IPS DF 6.9 (cell line): ENCODE measurements around the gene TGFB2.

Experiments
- DNase-seq: peaks from one replicate; pipeline ENCODE4 v3.0.0-alpha.2; 2013; ENCODE audit warnings: low read depth, low spot score
- H3K27ac ChIP-seq: one replicate; pipeline ENCODE4 v1.5.1; 2013; ENCODE audit warnings: low read length, control low read depth
- H3K27me3 ChIP-seq: 2 replicates; pipeline ENCODE4 v1.6.1; 2013; ENCODE audit warnings: mild to moderate bottlenecking, low read length; ENCODE audit not compliant: control insufficient read depth, insufficient read depth
- H3K36me3 ChIP-seq: 2 replicates; pipeline ENCODE4 v1.6.1; 2013; ENCODE audit warnings: low read length; ENCODE audit not compliant: control insufficient read depth, insufficient read depth
- H3K4me1 ChIP-seq: 2 replicates; pipeline ENCODE4 v1.6.1; 2013; ENCODE audit warnings: low read length; ENCODE audit not compliant: control insufficient read depth, insufficient read depth
- H3K4me3 ChIP-seq: 2 replicates; pipeline ENCODE4 v1.5.1; 2013; ENCODE audit warnings: mild to moderate bottlenecking, low read length
- H3K9me3 ChIP-seq: 2 replicates; pipeline ENCODE4 v1.6.1; 2013; ENCODE audit warnings: low read length, inconsistent platforms; ENCODE audit not compliant: control insufficient read depth, insufficient read depth
- WGBS: extraction: QIAGEN DNeasy Blood & Tissue Kit; methylation state at CpG from one replicate; pipeline ENCODE4 v1.1.7; 2013; ENCODE audit warnings: mixed read lengths, missing lambda C conversion rate; ENCODE audit not compliant: insufficient read length, insufficient coverage; 5-methylcytosine and 5-hydroxymethylcytosine counted together

The TGFB2 gene

DNA sequence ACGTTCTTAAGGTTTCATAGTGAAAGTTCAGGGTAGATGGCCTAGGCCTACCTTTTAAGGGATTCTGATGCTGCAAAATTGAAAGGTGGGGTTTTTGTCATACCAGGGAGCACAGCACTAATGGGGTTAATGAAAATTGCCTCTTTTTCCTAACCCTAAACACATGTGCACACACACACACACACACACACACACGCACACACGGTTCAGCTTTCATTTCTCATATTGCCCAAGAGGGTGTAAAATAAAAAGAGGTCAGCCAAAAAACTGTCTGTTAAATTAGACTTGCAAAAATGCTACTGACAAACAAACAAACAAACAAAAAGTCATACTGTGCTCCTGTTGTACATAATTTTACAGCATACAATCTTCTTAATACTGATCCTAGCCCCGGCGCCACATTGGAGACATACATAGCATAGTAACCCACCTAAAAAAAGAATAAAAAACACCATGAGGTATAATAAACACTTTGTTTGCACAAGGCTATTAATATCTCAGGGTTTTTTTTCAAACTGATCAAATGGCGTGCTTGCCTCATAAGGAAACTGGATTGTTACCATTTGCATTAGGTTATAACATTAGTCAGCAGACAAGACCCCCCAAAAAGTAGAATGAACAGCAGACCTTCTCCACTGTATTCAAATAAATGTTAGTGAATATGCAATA lies 69.1 kb downstream of the TGFB2 start:
- Histone ChIP-seq H3K4me1 (no peaks in the 10 kb centered on the region), H3K27ac (no peak overlapping the region), H3K27me3 (no peaks in the 10 kb centered on the region), H3K9me3 (no peaks in the 10 kb centered on the region), H3K4me3 (no peak overlapping the region), H3K36me3 (no peaks in the 10 kb centered on the region)
- WGBS, result no CpG with 5 or more reads among the region's 6 CpGs
- no peak for DNase-seq

- no peak overlapping the region for H3K27ac ChIP-seq
- H3K27me3 ChIP-seq, result no peaks in the 10 kb centered on the region
- no peaks in the 10 kb centered on the region for H3K9me3 ChIP-seq
- WGBS, result no CpG with 5 or more reads among the region's 1 CpG
- DNase-seq, result no peak
- H3K4me3 ChIP-seq, result no peak overlapping the region
- no peaks in the 10 kb centered on the region for H3K36me3 ChIP-seq
- H3K4me1 ChIP-seq, result no peaks in the 10 kb centered on the region
Observed at GRCh38 chr1:218415726-218416125, 70.6 kb downstream of the TGFB2 start.

DNA sequence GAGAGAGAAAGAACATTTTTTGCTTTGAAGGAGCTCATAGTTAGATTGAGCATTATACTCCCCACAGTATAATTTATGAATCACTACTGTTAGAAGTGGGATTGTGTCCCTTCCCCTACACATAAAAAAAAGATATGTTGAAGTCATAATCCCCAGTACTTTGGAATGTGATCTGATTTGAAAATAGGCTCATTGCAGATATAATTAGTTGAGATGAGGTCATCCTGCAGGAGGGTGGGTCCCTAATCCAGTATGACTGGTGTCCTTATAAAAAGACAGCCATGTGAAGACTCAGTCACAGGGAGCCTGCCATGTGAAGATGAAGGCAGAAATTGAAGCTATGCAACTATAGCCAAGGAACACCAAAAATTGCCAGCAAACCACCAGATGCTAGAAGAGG lies 76.4 kb downstream of the TGFB2 start:
- no peak overlapping the region for H3K27ac ChIP-seq
- no peak for DNase-seq

GRCh38 chr1:218424502-218424901 lies 79.4 kb downstream of the TGFB2 start:
- Histone ChIP-seq H3K4me1 (no peaks in the 10 kb centered on the region), H3K27me3 (no peaks in the 10 kb centered on the region), H3K4me3 (no peak overlapping the region), H3K9me3 (no peaks in the 10 kb centered on the region), H3K27ac (no peak overlapping the region), H3K36me3 (no peaks in the 10 kb centered on the region)
- no peak for DNase-seq

More for the DNA sequence above, 76.4 kb downstream of the TGFB2 start:
- no peaks in the 10 kb centered on the region for H3K36me3 ChIP-seq
- no peaks in the 10 kb centered on the region for H3K27me3 ChIP-seq
- no peaks in the 10 kb centered on the region for H3K9me3 ChIP-seq
- H3K4me3 ChIP-seq, result no peak overlapping the region
- no peaks in the 10 kb centered on the region for H3K4me1 ChIP-seq

GRCh38 chr1:218425647-218426342 lies 80.7 kb downstream of the TGFB2 start:
- H3K27me3 ChIP-seq, result no peaks in the 10 kb centered on the region
- H3K4me3 ChIP-seq, result no peak overlapping the region
- no peaks in the 10 kb centered on the region for H3K4me1 ChIP-seq
- no peaks in the 10 kb centered on the region for H3K36me3 ChIP-seq
- no CpG with 5 or more reads among the region's 5 CpGs for WGBS
- DNase-seq, result no peak
- no peak overlapping the region for H3K27ac ChIP-seq
- no peaks in the 10 kb centered on the region for H3K9me3 ChIP-seq

- H3K27me3 ChIP-seq, result no peaks in the 10 kb centered on the region
- H3K4me3 ChIP-seq, result no peak overlapping the region
- H3K27ac ChIP-seq, result no peak overlapping the region
- H3K36me3 ChIP-seq, result no peaks in the 10 kb centered on the region
- H3K9me3 ChIP-seq, result no peaks in the 10 kb centered on the region
- H3K4me1 ChIP-seq, result no peaks in the 10 kb centered on the region
- no CpG with 5 or more reads among the region's 1 CpG for WGBS
- no peak for DNase-seq
Observed at GRCh38 chr1:218426343-218426657, 81.2 kb downstream of the TGFB2 start.

GRCh38 chr1:218429301-218429700 lies 84.2 kb downstream of the TGFB2 start:
- DNase-seq, result no peak
- Histone ChIP-seq H3K4me3 (no peak overlapping the region), H3K9me3 (no peaks in the 10 kb centered on the region), H3K4me1 (no peaks in the 10 kb centered on the region), H3K27me3 (no peaks in the 10 kb centered on the region), H3K36me3 (no peaks in the 10 kb centered on the region), H3K27ac (no peak overlapping the region)

DNA sequence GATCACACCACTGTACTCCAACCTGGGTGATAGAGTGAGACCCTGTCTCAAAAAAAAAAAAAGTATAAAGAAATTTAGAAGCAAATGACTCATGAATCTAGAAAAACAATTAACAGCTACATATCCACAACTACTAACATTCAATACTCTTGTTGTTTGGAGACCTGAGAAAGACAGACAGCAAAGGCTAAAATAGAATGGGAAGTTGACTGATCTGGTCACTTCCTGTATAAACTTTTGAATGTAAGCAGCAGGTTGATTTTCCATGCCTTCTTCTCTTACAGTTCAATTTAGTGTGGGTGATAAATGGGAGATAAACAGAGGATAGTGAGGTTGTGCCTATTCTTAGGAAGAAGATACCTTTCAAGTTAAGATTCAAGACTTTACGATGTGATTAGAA lies 85.2 kb downstream of the TGFB2 start:
- WGBS, result no CpG with 5 or more reads among the region's 1 CpG
- no peak overlapping the region for H3K27ac ChIP-seq
- no peaks in the 10 kb centered on the region for H3K4me1 ChIP-seq
- H3K27me3 ChIP-seq, result no peaks in the 10 kb centered on the region
- H3K36me3 ChIP-seq, result no peaks in the 10 kb centered on the region
- no peaks in the 10 kb centered on the region for H3K9me3 ChIP-seq
- no peak for DNase-seq
- H3K4me3 ChIP-seq, result no peak overlapping the region

- Histone ChIP-seq H3K4me1 (no peaks in the 10 kb centered on the region), H3K4me3 (no peak overlapping the region), H3K36me3 (no peaks in the 10 kb centered on the region), H3K27me3 (no peaks in the 10 kb centered on the region), H3K27ac (no peak overlapping the region), H3K9me3 (no peaks in the 10 kb centered on the region)
- no peak for DNase-seq
- no CpG with 5 or more reads among the region's 2 CpGs for WGBS
Observed at GRCh38 chr1:218430822-218431221, 85.7 kb downstream of the TGFB2 start.

- no peaks in the 10 kb centered on the region for H3K36me3 ChIP-seq
- no peak overlapping the region for H3K27ac ChIP-seq
- DNase-seq, result no peak
- H3K27me3 ChIP-seq, result no peaks in the 10 kb centered on the region
- H3K9me3 ChIP-seq, result no peaks in the 10 kb centered on the region
- no peaks in the 10 kb centered on the region for H3K4me1 ChIP-seq
- no peak overlapping the region for H3K4me3 ChIP-seq
- no CpG with 5 or more reads among the region's 1 CpG for WGBS
Observed at GRCh38 chr1:218431476-218431875, 86.3 kb downstream of the TGFB2 start.

- H3K27ac ChIP-seq, result no peak overlapping the region
- no peaks in the 10 kb centered on the region for H3K4me1 ChIP-seq
Observed at GRCh38 chr1:218433744-218434143, 88.6 kb downstream of the TGFB2 start.

More at GRCh38 chr1:218433744-218434143, 88.6 kb downstream of the TGFB2 start:
- Histone ChIP-seq H3K36me3 (no peaks in the 10 kb centered on the region), H3K9me3 (no peaks in the 10 kb centered on the region), H3K27me3 (no peaks in the 10 kb centered on the region), H3K4me3 (no peak overlapping the region)
- no CpG with 5 or more reads among the region's 2 CpGs for WGBS
- DNase-seq, result no peak
